IPS-20b (cell line): Measurements from ENCODE around the gene NCKAP5.

Experiments
- H3K27ac ChIP-seq: one replicate; pipeline ENCODE4 v1.5.1; 2013; ENCODE audit warnings: low read length
- H3K27me3 ChIP-seq: 2 replicates; pipeline ENCODE4 v1.6.1; 2013; ENCODE audit warnings: mild to moderate bottlenecking, low read length, inconsistent platforms; ENCODE audit not compliant: insufficient read depth
- H3K36me3 ChIP-seq: 2 replicates; pipeline ENCODE4 v1.6.1; 2013; ENCODE audit warnings: low read depth, mild to moderate bottlenecking, inconsistent platforms, low read length, moderate library complexity; ENCODE audit not compliant: insufficient read depth
- H3K4me1 ChIP-seq: 2 replicates; pipeline ENCODE4 v1.6.1; 2013; ENCODE audit warnings: mild to moderate bottlenecking, control low read depth, inconsistent platforms, low read length, moderate library complexity; ENCODE audit not compliant: insufficient read depth
- H3K4me3 ChIP-seq: 2 replicates; pipeline ENCODE4 v1.5.1; 2013; ENCODE audit warnings: mild to moderate bottlenecking, low read length, inconsistent platforms
- H3K9ac ChIP-seq: 2 replicates; pipeline ENCODE4 v1.6.1; 2013; ENCODE audit warnings: low read depth, mild to moderate bottlenecking, inconsistent platforms, low read length, moderate library complexity
- H3K9me3 ChIP-seq: 2 replicates; pipeline ENCODE4 v1.6.1; 2013; ENCODE audit warnings: mild to moderate bottlenecking, low read depth, low read length, inconsistent platforms; ENCODE audit not compliant: insufficient read depth

NCKAP5 gene

DNA sequence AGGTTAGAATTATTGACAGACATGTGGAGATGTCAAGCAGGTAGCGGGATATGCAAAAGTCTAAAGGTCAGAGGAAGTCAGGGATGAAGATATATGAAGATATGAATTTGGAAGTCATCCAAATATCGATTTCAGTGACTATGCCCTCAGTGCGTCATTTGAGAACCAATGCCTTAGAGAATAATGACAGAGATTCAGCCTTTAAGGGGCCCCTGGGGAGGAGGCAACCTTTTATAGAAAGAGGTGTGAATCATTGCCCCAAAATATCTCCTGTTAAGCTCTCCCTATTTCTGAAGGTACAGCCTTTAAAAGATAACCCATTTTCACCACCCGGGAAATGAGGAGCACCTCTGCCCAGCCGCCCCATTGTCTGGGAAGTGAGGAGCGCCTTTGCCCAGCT is 223.4 kb downstream of the NCKAP5 start:
- Histone ChIP-seq H3K4me1 (peaks cover 9% of the 10 kb centered on the region; the same call in 1 of the 2 replicates), H3K27me3 (no peaks in the 10 kb centered on the region), H3K27ac (no peak overlapping the region), H3K36me3 (no peaks in the 10 kb centered on the region), H3K9ac (no peak overlapping the region), H3K4me3 (no peak overlapping the region), H3K9me3 (no peaks in the 10 kb centered on the region)

DNA sequence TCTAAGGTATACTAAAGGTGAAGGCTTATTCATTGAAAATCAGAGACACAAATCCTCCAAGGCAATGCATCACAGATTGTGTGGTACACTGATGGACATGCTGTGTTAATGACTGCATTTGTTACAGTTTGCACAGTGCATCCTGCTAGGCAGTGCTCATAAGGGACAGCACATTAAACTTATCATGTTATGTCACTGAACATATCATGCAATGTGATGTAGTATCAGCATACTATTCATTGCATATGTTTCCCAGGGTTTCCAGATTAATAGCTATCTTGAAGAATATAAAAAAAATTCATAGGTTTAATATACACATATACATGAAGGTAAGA is 225.3 kb downstream of the NCKAP5 start:
- H3K27ac ChIP-seq, result no peak overlapping the region
- H3K36me3 ChIP-seq, result no peaks in the 10 kb centered on the region
- H3K9ac ChIP-seq, result no peak overlapping the region
- H3K4me3 ChIP-seq, result no peak overlapping the region
- H3K27me3 ChIP-seq, result no peaks in the 10 kb centered on the region
- H3K9me3 ChIP-seq, result no peaks in the 10 kb centered on the region
- peaks cover 9% of the 10 kb centered on the region; the same call in 1 of the 2 replicates for H3K4me1 ChIP-seq

DNA sequence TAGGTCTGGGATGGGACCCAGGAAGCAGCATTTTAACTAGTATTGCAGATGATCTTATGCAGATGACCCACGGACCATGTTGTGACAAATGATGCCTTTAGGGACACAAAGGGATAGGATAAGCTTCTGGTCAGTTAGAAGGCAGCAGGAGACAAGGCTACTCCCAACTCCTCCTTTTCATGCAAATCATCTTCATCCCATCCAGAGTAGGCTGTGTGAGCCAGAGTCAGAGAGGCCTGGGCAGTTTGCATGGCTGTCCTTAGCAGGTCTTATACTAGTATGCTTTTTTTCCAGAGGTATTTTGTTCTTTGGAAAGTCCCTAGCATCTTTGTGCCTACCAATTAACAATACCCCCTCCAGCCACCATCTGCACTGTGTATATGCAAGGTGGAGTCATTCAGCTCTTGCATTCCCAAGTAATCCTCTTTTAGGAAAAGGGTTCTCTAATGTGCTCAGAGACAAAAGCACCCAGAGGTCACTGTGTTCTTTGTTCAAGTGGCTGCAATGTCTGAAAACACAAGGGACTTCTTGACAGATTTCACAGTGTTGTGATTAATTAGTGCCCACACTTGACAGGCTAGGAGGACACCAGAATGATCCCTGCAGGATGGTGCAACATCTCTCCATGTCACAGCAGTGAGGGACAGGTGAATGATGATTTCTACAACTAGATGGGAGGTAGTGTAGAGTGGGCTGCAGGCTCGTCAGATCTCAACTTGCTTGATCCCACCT is 225.8 kb downstream of the NCKAP5 start:
- no peaks in the 10 kb centered on the region for H3K36me3 ChIP-seq
- H3K9me3 ChIP-seq, result no peaks in the 10 kb centered on the region
- no peak overlapping the region for H3K9ac ChIP-seq
- H3K4me3 ChIP-seq, result no peak overlapping the region
- peaks cover 9% of the 10 kb centered on the region; the same call in 1 of the 2 replicates for H3K4me1 ChIP-seq
- H3K27me3 ChIP-seq, result no peaks in the 10 kb centered on the region
- H3K27ac ChIP-seq, result no peak overlapping the region

DNA sequence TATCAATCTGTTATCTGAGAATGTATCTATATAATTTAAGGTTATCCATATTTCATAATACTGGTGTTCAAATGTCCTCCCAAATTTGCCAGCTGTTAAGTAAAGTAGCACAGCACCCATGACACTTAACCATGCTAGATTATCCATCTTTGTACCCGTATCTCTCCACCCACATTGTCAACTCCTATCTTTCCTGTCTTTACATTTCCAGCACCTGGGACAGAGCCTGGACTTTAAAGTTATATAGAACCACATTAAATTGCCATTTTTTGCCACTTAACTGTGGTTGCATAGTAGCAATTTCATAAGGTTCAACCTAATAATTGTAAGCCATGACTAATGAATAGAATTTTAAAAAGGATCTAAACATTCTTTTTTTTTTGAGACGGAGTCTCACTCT is 226.7 kb downstream of the NCKAP5 start:
- H3K9ac ChIP-seq, result no peak overlapping the region
- no peaks in the 10 kb centered on the region for H3K9me3 ChIP-seq
- no peak overlapping the region for H3K27ac ChIP-seq
- no peaks in the 10 kb centered on the region for H3K36me3 ChIP-seq
- H3K4me3 ChIP-seq, result no peak overlapping the region
- H3K27me3 ChIP-seq, result no peaks in the 10 kb centered on the region
- H3K4me1 ChIP-seq, result peaks cover 9% of the 10 kb centered on the region; the same call in 1 of the 2 replicates

DNA sequence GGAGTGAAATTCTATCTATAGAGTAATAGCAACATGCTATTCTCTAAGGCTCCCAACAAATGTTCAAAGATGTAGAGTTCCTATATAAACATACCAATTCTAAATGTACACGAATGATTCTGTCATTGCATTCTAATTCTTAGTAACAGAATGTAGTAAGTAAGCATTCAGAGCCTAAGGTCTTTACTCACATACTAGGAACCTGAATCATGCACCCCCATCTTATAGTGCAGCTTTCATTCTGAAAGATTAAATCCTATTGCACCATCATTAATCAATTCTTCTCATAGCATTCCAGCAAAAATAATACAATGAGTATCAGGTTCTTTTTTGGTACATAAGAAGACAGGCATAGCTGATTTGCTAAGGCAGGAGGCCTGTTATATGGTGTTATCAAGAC is 230.0 kb downstream of the NCKAP5 start:
- Histone ChIP-seq H3K4me1 (peaks cover 18% of the 10 kb centered on the region; the same call in 1 of the 2 replicates), H3K27ac (no peak overlapping the region), H3K4me3 (no peak overlapping the region), H3K9ac (no peak overlapping the region), H3K27me3 (no peaks in the 10 kb centered on the region), H3K9me3 (no peaks in the 10 kb centered on the region), H3K36me3 (no peaks in the 10 kb centered on the region)

DNA sequence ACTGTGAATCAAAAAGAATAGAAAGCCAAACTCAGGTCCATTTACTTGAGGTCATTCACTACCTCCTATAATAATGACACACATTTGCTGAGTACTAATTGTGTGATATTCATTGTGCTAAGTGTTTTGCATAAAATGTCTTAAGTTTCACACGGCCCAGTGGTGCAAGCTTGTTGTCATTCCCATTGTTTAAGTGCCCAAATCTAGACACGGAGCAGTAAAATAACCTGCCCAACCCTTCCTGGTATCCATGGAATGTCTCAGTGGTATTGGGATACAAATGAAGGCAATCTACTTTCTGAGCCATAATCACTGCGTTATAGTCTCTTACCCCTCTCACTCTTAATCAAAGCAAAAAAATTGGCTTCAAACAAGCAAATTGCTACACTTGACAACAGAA is 233.3 kb downstream of the NCKAP5 start:
- no peak overlapping the region for H3K27ac ChIP-seq
- H3K4me3 ChIP-seq, result peak overlapping the region; percentile 26; the same call in 1 of the 2 replicates
- H3K9me3 ChIP-seq, result no peaks in the 10 kb centered on the region
- H3K27me3 ChIP-seq, result no peaks in the 10 kb centered on the region
- peaks cover 9% of the 10 kb centered on the region; the same call in 1 of the 2 replicates for H3K4me1 ChIP-seq
- H3K9ac ChIP-seq, result no peak overlapping the region
- H3K36me3 ChIP-seq, result no peaks in the 10 kb centered on the region

DNA sequence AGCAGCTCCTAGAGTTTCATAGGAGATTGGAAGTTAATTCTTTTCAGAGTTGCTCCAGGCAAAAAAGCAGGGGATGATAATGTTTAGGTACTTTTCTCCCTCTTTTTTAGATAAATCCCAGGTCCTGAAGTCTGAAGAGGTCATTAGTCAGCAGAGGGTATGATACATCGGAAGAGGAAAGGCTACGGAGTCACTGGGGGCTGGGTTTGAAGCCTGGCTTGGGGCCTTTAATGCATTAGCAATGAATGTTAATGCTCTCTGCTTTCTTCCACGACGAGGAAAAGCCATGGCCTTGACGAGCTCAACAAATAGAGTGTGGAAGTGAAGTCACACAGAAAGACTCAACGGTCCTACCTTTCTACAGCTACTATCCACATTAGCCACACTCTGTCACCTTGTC is 235.1 kb downstream of the NCKAP5 start:
- no peak overlapping the region for H3K4me3 ChIP-seq
- no peaks in the 10 kb centered on the region for H3K27me3 ChIP-seq
- H3K9ac ChIP-seq, result no peak overlapping the region
- no peak overlapping the region for H3K27ac ChIP-seq
- H3K4me1 ChIP-seq, result peaks cover 9% of the 10 kb centered on the region; the same call in 1 of the 2 replicates
- H3K36me3 ChIP-seq, result no peaks in the 10 kb centered on the region
- no peaks in the 10 kb centered on the region for H3K9me3 ChIP-seq

DNA sequence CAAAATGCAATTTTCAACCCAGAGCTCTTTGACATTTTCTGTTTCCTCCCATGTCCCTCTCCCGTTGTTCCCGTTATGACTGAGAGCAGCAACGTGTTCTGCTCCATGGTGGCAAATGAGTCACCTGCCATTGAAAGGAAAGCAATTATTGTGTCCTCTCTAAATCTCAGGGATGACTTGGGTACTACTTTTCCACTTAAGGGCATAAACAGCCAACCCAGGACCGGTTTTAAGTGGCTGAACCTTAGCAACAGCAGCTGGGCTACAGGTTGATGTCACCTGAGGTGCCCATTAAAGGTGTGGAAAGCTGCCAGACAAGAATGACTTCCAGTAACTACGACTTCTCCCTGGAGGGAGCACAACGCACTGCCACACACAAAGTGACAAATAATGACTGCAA is 236.8 kb downstream of the NCKAP5 start:
- Histone ChIP-seq H3K4me3 (no peak overlapping the region), H3K4me1 (peaks cover 9% of the 10 kb centered on the region; the same call in 1 of the 2 replicates), H3K9me3 (no peaks in the 10 kb centered on the region), H3K36me3 (no peaks in the 10 kb centered on the region), H3K27me3 (no peaks in the 10 kb centered on the region), H3K27ac (no peak overlapping the region), H3K9ac (no peak overlapping the region)

DNA sequence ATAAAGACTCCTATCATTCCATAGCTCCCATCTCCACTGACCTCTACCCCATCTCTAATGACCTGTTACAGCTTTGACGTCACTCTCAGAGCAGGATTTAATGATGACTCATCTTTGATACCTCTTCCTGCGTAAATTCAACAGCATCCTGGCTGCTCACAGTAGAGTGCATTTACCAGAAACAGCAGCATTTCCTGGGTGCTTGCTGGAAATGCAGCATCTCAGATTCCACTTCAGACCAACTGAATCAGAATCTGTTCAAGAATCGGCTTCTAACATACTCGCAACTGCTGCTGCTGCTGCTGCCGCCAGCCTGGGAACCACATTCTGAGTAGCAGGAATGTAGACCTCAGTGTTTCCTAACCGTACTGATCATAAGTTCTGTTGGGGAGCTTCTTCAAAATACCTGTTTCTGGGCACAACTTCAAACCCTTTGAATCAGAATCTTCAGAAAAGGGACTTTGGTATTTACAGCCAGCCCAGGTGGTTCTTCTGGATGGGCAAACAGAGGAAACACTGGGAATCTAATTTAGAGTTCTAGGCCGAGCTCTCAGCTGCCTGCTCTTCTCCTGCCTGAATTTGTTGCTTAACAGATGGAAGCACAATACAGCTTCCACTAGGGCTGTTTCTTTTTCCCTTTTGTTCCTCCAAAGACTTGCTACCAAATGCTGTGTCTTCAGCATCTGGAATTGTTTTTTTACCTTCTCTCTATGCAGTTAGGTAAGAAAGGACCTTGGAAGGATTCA is 241.4 kb downstream of the NCKAP5 start:
- Histone ChIP-seq H3K36me3 (no peaks in the 10 kb centered on the region), H3K9me3 (no peaks in the 10 kb centered on the region), H3K4me1 (peaks cover 8% of the 10 kb centered on the region; the same call in 1 of the 2 replicates), H3K9ac (no peak overlapping the region), H3K4me3 (no peak overlapping the region), H3K27me3 (no peaks in the 10 kb centered on the region), H3K27ac (no peak overlapping the region)

DNA sequence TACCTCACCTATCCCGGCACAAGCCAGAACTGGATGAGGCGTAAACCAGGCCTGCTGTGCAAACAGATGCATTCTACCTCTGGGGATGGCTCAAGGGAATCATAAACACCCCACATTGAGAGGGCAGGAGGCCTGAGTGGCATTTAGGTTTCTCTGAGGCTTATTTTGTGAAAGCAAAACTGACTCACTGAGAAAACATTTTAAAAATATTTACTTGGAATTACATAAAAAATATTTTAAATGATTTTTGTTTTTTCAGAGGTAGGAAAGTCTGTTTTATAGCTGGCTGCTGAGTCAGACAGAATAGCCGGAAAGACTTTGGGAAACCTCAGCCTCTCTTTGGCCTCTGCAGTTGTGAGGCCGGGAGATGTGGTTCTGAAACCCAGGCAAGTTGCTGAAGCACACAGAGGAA is 244.1 kb downstream of the NCKAP5 start:
- no peaks in the 10 kb centered on the region for H3K36me3 ChIP-seq
- H3K27ac ChIP-seq, result no peak overlapping the region
- peaks cover 11% of the 10 kb centered on the region; the same call in 1 of the 2 replicates for H3K4me1 ChIP-seq
- H3K9ac ChIP-seq, result no peak overlapping the region
- H3K27me3 ChIP-seq, result no peaks in the 10 kb centered on the region
- H3K9me3 ChIP-seq, result no peaks in the 10 kb centered on the region
- no peak overlapping the region for H3K4me3 ChIP-seq

DNA sequence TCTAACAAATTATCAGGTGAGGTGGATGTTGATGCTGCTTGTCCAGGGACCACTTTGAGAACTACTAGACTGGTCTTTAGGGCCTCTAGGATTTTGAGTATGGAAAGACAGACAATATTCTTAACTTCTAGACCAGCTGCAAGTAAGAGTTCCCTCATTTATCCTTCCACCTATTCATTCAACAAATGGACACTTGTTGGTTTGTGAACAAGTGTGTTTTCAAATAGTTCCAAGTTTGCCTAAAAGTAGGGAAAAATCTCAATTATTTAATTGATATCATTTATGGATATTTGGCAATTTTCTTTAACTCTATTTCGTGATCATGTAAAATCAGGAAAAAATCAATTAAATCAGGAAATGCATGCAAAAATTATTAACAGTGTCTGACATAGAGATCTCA is 245.4 kb downstream of the NCKAP5 start:
- no peaks in the 10 kb centered on the region for H3K36me3 ChIP-seq
- H3K27ac ChIP-seq, result no peak overlapping the region
- H3K27me3 ChIP-seq, result no peaks in the 10 kb centered on the region
- H3K9me3 ChIP-seq, result no peaks in the 10 kb centered on the region
- no peak overlapping the region for H3K4me3 ChIP-seq
- peaks cover 11% of the 10 kb centered on the region; the same call in 1 of the 2 replicates for H3K4me1 ChIP-seq
- H3K9ac ChIP-seq, result no peak overlapping the region

DNA sequence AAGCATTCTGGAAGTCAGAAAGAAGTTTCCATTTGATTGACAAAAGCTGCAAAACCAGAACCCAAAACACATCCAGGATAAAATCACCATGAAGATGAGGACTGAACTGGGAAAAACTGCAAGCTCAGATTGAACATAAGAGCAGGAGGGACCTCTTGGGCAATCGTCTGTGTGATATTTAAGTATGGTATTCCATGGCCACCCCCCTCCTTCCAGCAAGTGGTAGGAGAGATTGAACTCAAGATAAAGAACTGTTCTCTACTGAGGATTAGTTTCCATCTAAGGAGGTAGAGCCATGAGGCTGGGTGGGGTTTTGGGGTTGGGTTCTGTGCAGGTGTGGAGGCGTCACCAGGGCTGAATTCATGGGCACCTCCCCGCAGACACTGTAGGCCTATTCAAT is 251.1 kb downstream of the NCKAP5 start:
- no peak overlapping the region for H3K9ac ChIP-seq
- no peaks in the 10 kb centered on the region for H3K27me3 ChIP-seq
- no peaks in the 10 kb centered on the region for H3K36me3 ChIP-seq
- H3K9me3 ChIP-seq, result no peaks in the 10 kb centered on the region
- no peak overlapping the region for H3K27ac ChIP-seq
- peaks cover 3% of the 10 kb centered on the region; the same call in 1 of the 2 replicates for H3K4me1 ChIP-seq
- H3K4me3 ChIP-seq, result no peak overlapping the region
